ENCODE measurements around the gene PAPLN.

DNA sequence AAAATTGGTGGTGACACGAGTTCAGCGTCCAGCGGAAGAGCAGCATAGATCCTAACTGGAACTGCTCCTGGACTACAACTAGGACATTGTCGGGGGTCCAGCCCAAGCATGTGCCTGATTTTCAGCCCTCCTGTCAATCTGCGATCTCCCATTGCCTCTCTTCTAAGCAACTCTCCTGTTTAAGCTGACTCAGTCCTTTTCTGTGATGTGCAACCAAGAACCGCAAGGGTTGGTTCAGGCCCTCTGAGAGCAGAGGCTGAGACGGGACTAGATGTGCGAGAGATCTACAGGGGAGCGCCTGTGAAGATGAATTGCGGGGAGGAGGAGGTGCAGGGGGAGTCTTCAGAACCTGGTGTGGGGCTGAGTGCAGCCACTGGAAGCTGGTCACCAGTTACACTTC, 3.7 kb upstream of the PAPLN start:
- TF ChIP-seq, protein P1, sequence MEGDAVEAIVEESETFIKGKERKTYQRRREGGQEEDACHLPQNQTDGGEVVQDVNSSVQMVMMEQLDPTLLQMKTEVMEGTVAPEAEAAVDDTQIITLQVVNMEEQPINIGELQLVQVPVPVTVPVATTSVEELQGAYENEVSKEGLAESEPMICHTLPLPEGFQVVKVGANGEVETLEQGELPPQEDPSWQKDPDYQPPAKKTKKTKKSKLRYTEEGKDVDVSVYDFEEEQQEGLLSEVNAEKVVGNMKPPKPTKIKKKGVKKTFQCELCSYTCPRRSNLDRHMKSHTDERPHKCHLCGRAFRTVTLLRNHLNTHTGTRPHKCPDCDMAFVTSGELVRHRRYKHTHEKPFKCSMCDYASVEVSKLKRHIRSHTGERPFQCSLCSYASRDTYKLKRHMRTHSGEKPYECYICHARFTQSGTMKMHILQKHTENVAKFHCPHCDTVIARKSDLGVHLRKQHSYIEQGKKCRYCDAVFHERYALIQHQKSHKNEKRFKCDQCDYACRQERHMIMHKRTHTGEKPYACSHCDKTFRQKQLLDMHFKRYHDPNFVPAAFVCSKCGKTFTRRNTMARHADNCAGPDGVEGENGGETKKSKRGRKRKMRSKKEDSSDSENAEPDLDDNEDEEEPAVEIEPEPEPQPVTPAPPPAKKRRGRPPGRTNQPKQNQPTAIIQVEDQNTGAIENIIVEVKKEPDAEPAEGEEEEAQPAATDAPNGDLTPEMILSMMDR (conservative IDR thresholded peaks at IDR 0.05) = no peak
- TF ChIP-seq ZFX (IDR thresholded peaks at IDR 0.05) = no peak

Data from C4-2B (cell line).